NOMO-1 (cell line): Measurements from ENCODE around the gene HECTD4.
"Not testable (repeated sequence)": the region's sequence is repeated elsewhere in the genome, so short reads cannot be mapped to it uniquely, and the experiment has no call there.

ENCODE experiments used
- DNase-seq, 2 experiments: peaks; one replicate each; lab custom pipeline; 2025; ENCODE audit not compliant: unreplicated experiment in 2 of 2; lab: John Stamatoyannopoulos, UW

The HECTD4 gene

DNA sequence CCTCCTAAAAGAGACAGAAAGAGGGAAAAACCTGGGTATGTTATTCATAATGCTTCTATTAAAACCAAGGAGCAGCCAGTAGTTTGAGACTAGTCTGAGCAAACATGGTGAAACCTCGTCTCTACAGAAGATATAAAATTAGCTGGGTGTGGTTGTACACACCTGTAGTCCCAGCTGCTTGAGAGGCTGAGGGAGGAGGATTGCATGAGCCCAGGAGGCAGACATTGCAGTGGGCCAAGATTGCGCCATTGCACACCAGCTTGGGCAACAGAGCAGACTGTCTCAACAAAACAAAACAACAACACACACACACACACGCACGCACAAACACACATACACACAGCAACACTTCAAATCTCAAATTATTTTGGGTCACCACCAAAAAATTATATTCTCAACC is 27.8 kb downstream of the HECTD4 start:
- DNase-seq: no peak

GRCh38 chr12:112353393-112353792 is 28.8 kb downstream of the HECTD4 start:
- DNase-seq: no peak

DNA sequence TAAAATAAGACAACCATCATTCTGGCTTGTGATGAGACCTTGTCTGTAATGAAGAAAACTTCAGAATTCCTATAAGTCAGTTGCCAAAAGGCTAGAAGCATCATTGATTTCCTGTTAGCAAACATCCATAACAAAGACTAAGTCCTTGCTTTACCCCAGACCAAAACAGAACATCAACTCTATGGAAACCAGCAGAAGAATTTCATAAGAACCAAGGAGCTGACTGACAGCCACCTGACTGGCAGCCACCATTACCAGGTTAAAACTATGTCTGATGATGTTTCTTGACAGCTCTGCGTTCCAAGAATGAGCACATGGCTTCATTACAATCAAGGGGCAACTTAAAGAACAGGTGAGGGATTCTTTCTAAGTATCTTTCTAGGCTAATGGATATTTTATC is 29.3 kb downstream of the HECTD4 start:
- DNase-seq: no peak

DNA sequence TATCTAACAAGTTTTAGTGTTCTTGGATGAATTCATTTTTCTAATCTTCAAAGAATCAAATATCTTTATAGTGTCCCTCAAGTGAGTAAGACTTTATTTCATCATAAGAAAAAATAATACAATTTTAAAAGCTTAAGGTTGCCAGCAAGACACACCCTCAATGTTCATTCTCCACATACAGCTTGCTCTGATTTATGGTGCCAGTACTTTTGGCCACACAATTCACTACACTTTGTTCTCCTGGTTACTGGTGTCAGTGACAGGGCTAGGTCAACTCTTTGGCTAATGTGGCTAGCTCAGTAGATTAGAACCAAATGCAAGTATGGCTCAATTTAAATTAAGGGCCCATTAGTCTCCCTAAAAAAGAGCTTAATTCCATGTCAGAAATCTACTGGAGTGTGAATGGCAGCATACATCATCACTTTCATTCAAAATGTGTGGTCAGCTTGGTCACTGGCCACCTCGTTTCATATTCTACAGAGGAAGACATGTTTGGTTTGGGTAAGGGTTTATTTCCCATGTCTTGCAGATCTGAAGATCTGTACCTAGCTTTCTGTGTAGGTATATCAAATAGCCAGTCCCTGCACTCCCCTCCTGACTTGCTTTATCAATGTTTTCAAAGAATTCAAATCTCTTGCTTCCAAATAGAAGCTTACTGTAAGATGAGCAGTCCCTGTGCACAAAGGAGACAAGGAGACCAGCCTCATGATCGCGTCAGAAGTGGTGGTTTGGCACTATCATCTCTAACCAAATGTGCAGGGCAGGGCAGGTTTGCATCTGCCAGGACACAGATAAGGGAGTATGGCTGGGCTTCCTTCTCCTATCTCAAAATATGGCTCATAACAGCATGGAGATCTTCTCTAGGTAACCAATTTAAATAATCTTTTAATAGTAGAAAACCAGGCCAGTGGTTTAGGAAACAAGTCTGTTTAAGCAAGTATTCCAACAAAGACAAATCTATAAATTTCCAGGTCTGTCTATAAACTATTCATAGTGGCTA is 31.3 kb downstream of the HECTD4 start:
- DNase-seq: no peak

GRCh38 chr12:112349431-112349830 is 32.8 kb downstream of the HECTD4 start:
- no peak for DNase-seq

GRCh38 chr12:112348926-112349325 is 33.3 kb downstream of the HECTD4 start:
- DNase-seq: not testable (repeated sequence)

DNA sequence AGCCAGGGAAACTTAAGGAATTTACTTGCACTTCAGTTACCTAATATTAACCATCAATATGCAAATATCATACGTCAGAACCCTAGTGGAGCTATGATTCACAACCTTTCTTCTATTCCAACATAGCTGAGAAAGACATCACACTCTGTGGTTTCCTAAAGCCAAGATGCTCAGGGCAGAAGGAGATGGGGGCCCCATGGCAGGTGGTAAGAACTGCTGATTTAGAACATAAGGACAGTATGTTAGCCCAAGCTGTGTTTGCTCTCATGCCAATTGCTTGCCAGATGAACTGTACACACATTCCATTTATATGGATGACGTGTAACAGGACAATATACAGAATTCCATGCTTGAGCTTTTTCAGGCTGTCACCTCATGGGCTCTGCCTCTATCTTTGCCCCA is 34.6 kb downstream of the HECTD4 start:
- DNase-seq: no peak

- no peak for DNase-seq
Observed at GRCh38 chr12:112346194-112346593, 36.0 kb downstream of the HECTD4 start.

DNA sequence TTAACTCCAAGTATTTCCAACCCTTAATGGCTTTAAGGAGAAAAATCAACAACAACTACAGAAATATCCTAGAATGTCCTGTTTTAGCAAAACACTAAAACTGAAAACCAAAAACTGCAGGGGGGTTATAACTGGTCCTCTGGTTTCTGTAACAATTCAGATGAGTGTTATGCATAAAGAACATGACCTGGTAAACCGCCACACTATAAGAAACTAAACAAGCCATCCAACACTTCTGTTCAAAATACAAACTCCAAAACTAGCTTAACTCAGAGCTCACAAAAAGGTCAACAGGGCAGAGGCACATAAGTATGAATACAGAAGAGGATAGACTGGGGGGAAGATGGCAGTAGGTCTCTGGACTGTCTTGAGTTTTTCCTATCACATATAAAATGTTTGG is 38.0 kb downstream of the HECTD4 start:
- DNase-seq: no peak

GRCh38 chr12:112342587-112342986 is 39.6 kb downstream of the HECTD4 start:
- peak in 1 of 2 experiments; percentile 15 for DNase-seq

DNA sequence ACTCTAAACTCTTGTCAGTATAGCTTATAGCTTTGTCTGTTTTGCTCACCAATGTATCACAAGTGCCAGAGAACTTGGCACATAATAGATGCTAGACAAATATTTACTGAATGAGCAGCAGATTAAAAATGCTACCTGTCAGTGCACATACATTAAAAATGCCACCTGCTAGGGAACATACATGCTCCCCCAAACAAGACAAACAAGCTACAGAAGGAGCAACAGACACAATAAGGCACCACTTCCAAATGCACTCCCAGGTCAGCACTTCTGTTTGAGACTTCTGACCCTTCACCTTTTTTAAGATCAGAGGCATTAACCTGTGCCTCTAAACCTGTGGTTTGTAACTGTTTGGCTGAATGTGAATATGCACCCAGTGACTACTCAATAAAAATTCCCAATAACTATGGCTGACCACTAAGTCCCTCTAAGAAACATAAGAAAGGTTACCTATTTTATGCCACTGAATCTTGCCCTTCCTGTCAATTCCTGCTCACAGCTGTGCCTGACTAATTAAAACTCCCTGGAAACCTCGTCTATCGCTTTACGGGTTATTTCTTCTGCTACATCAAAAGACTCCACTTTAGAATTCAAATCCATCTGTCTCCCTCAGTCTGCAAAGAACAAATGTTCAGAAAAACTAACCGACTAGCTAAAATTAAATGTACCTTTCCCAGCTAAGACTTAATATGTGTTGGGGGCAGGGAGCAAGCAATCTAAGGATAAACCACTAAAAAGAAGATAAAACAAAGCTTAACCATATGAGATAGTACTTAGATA is 41.0 kb downstream of the HECTD4 start:
- no peak for DNase-seq

- DNase-seq: no peak
Observed at GRCh38 chr12:112340230-112340629, 42.0 kb downstream of the HECTD4 start.

GRCh38 chr12:112334999-112335398 is 47.2 kb downstream of the HECTD4 start:
- DNase-seq: not testable (repeated sequence)

DNA sequence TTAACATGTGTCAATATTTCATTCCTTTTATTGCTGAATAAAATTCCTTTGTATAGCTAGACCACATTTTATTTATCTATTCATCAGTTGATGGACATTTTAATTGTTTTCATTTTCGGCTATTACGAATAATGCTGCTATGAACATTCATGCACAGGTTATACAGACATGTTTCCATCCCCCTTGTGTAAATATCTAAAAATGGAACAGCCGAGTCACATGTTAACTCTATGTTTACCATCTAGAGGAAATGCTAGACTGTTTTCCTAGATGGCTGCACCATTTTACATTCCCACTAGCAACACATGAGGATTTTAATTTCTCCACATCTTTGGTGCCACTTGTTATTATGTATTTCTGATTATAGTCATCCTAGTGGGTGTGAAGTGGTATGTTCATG is 49.2 kb downstream of the HECTD4 start:
- DNase-seq: no peak

DNA sequence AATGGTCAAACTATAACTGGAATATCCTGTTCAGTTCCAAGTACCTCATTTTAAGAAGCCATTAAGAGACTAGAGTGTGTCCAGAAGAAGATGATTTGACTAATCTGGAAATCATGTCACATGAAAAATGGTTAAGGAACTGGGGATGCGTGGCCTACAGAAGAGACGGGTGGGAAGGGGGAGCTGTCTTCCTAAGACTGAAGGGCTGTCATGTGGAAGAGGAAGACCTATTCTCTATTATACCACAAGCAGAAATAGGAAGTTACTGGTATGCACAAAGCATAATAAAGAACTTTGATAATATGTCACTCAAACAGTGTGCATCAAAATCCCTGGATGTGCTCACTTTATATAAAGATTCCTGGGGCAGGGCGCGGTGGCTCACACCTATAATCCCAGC is 50.3 kb downstream of the HECTD4 start:
- peak in 1 of 2 experiments; percentile 28 for DNase-seq

DNA sequence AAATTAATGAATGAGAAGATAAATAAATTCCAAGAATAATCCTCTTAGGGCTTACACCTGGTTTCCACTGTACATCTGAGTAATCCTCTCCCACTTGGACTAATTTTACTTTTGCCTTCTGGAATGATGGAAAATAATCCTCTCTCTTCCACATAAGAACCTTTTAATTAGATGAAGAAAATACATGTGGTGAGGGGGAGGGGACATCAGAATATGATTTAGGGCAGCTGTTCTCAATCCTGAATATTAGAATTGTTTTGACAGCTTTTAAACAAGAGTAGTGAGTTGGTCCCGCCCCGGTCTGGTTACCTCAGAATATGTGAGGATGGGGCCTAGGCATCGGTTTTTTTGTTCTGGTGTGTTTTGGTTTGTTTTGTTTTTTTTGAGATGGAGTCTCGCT is 51.5 kb downstream of the HECTD4 start:
- no peak for DNase-seq

GRCh38 chr12:112328456-112329124 is 53.6 kb downstream of the HECTD4 start:
- no peak for DNase-seq

- no peak for DNase-seq
Observed at GRCh38 chr12:112327209-112327938, 54.9 kb downstream of the HECTD4 start.

DNA sequence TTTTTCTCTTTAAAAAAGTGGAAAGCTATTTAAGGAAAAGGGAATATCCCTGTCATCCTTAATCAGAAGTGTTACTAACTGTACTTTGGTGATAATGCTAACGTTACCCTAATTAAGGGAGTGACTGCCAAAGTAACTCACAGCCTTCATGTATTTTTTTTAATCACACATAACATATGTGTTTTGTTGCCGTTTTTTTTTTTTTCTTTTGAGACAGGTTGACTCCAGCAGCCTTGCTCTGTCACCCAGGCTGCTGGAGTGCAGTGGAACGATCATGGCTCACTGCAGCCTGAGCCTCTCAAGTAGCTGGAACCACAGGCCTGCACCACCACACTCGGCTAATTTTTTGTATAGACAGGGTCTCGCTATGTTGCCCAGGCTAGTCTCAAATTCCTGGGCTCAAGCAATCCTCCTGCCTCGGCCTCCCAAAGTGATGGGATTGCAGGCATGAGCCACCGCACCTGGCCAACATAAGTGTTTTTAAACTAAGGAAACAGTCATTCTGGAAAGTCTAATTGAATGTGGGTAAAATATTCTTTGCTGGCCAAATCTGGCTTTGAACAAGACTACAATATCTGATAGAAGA is 56.5 kb downstream of the HECTD4 start:
- DNase-seq: no peak

GRCh38 chr12:112325157-112325556 is 57.1 kb downstream of the HECTD4 start:
- DNase-seq: no peak
